HL-60 (cell line): ENCODE data around the gene XIRP1.

ENCODE experiments used
- CTCF ChIP-seq: IDR thresholded peaks from one replicate; pipeline ENCODE4 v1.5.1; 2011; ENCODE audit warnings: low read length, control low read depth, inconsistent platforms; ENCODE audit not compliant: insufficient read depth
- POLR2AphosphoS5 ChIP-seq: IDR thresholded peaks from 2 replicates; pipeline ENCODE4 v1.6.1; 2012; ENCODE audit warnings: low read depth

- no peak for TF ChIP-seq CTCF
- no peak for TF ChIP-seq POLR2AphosphoS5
These were observed 55.6 kb downstream of the XIRP1 start for GRCh38 chr3:39136533-39137434.
